SU-DHL-6 (cell line): Measurements from ENCODE around the gene NTRK3.

Source experiments
- H2AFZ ChIP-seq: fragments of 200-600 bp; sonication (generic); 2 replicates; pipeline ENCODE4 v1.6.1; 2014; ENCODE audit warnings: low read depth, mild to moderate bottlenecking, moderate library complexity, mixed read lengths, antibody characterized with exemption, low read length; ENCODE audit not compliant: severe bottlenecking
- H3F3A ChIP-seq: fragments of 200-600 bp; shearing (Covaris generic); 2 replicates; pipeline ENCODE4 v1.6.0; 2016; ENCODE audit warnings: antibody characterized with exemption, mild to moderate bottlenecking; ENCODE audit not compliant: insufficient read depth
- H3K27ac ChIP-seq: fragments of 200-600 bp; sonication (generic); 2 replicates; pipeline ENCODE4 v1.5.1; 2016; ENCODE audit warnings: low read depth, mild to moderate bottlenecking, low read length, moderate library complexity, mixed read lengths
- H3K27me3 ChIP-seq: fragments of 200-600 bp; sonication (generic), shearing (Covaris generic); 2 replicates; pipeline ENCODE4 v1.6.0; 2014; ENCODE audit warnings: mild to moderate bottlenecking, low read length
- H3K36me3 ChIP-seq: fragments of 200-600 bp; sonication (generic); 2 replicates; pipeline ENCODE4 v1.6.1; 2014; ENCODE audit warnings: mild to moderate bottlenecking, low read length, mixed read lengths
- H3K4me2 ChIP-seq: fragments of 300-600, 200-600 bp; shearing (Covaris generic), sonication (generic); 2 replicates; pipeline ENCODE4 v1.6.0; 2014; ENCODE audit warnings: low read length, low read depth, mild to moderate bottlenecking; ENCODE audit not compliant: poor library complexity, severe bottlenecking
- H3K4me3 ChIP-seq: fragments of 200-600 bp; sonication (generic); 2 replicates; pipeline ENCODE4 v1.5.1; 2014; ENCODE audit warnings: antibody characterized with exemption, low read length, mild to moderate bottlenecking, mixed read lengths; ENCODE audit not compliant: insufficient read depth, poor library complexity, severe bottlenecking
- H3K79me2 ChIP-seq: fragments of 200-600 bp; sonication (generic); 2 replicates; pipeline ENCODE4 v1.6.1; 2014; ENCODE audit warnings: mild to moderate bottlenecking, low read length, moderate library complexity; ENCODE audit not compliant: insufficient read depth
- H3K9ac ChIP-seq: fragments of 200-600 bp; sonication (generic); 2 replicates; pipeline ENCODE4 v1.7.0; 2014; ENCODE audit warnings: mild to moderate bottlenecking, low read length
- H3K9me2 ChIP-seq: fragments of 200-600 bp; sonication (generic); replicated peaks from 2 replicates; pipeline ENCODE4 v1.6.1; 2014; ENCODE audit warnings: low read length; ENCODE audit not compliant: insufficient read depth
- H3K9me3 ChIP-seq: fragments of 200-600 bp; sonication (generic); 2 replicates; pipeline ENCODE4 v1.6.1; 2014; ENCODE audit warnings: low read length, mixed read lengths; ENCODE audit not compliant: insufficient read depth
- H4K20me1 ChIP-seq: fragments of 200-600 bp; sonication (generic); 2 replicates; pipeline ENCODE4 v1.6.1; 2014; ENCODE audit warnings: low read depth, mild to moderate bottlenecking, antibody characterized with exemption, low read length, moderate library complexity, mixed read lengths
- CTCF ChIP-seq: fragments of 200-600 bp; sonication (generic); IDR thresholded peaks from one replicate; pipeline ENCODE4 v1.5.1; 2017; ENCODE audit warnings: antibody characterized with exemption, mild to moderate bottlenecking, low read length, moderate library complexity; ENCODE audit not compliant: insufficient read depth, poor library complexity, severe bottlenecking
- EZH2phosphoT487 ChIP-seq: fragments of 200-600 bp; sonication (generic), shearing (Covaris generic); conservative IDR thresholded peaks from 2 replicates; pipeline ENCODE4 v1.6.1; 2018; ENCODE audit warnings: mild to moderate bottlenecking, antibody characterized with exemption, low read length, moderate library complexity, mixed read lengths

Gene NTRK3

DNA sequence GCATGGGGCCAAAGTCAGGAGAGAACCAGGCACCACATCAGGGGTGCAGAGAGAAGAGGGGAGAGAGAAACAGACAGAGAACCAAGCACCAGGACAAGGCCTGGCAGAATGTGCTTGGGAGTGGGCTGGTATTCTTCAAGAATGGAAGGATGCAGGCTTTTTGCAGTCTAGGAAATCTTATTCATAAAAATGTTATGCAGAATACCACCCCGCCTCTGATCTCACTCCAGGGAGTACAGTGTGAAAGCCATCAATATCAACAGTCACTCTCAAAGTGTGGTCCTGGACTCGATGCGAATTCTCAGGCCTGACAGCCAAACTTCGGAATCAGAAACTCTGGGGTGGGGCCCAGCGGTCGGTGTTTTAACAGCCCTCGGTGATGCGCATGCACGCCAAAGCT is 16.9 kb downstream of the NTRK3 start:
- no peaks in the 10 kb centered on the region for H3K9me3 ChIP-seq
- TF ChIP-seq EZH2phosphoT487 (no peak), CTCF (no peak)
- H3K36me3 ChIP-seq: no peaks in the 10 kb centered on the region
- no peaks in the 10 kb centered on the region for H4K20me1 ChIP-seq
- no peaks in the 10 kb centered on the region for H3F3A ChIP-seq
- no peak overlapping the region for H3K4me2 ChIP-seq
- H3K79me2 ChIP-seq: no peaks in the 10 kb centered on the region
- no peaks in the 10 kb centered on the region for H3K9me2 ChIP-seq
- no peak overlapping the region for H2AFZ ChIP-seq
- H3K4me3 ChIP-seq: no peak overlapping the region
- H3K9ac ChIP-seq: no peak overlapping the region
- no peaks in the 10 kb centered on the region for H3K27me3 ChIP-seq
- no peak overlapping the region for H3K27ac ChIP-seq

DNA sequence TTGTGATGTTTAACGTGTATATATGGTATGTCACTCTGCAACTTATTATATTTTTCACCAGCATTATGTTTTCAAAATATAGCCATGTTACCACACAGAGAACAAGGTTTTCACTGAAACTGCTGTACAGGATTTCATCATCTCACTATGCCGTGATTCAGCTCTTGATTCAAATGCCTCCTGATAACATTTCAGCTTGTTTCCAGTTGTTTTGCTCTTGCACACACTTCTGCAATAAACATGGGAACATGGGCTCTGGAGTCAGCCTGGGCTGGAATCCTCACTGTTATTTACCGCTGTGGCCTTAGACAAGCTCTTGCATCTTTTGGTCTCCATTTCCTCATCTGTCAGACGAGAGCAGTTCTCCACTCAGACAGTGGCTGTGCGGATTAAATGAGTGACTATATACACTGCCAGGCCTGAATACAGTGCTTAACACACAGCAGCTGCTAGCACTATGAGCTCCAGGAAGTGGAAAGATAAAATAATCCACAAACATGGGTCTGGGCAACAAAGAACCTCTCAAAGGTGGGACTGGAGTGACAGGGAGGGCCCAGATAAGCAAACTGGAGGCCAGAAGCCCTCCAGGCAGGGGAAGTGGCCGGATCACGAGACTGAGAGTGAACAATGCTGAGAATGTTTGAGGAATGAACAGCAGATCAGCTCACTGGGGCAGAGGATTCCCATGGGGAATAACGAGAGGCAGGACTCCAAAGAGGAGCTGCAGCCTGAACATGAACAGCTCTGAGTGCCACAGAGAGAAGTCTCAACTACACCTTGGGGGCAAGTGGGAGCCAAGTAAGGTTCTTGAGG is 17.7 kb downstream of the NTRK3 start:
- Histone ChIP-seq H3K79me2 (no peaks in the 10 kb centered on the region), H2AFZ (no peak overlapping the region), H3K9me3 (no peaks in the 10 kb centered on the region), H3K9me2 (no peaks in the 10 kb centered on the region), H3K27me3 (no peaks in the 10 kb centered on the region), H3K9ac (no peak overlapping the region), H3K4me3 (no peak overlapping the region), H3F3A (no peaks in the 10 kb centered on the region), H4K20me1 (no peaks in the 10 kb centered on the region), H3K36me3 (no peaks in the 10 kb centered on the region), H3K27ac (no peak overlapping the region), H3K4me2 (no peak overlapping the region)
- no peak for TF ChIP-seq CTCF
- TF ChIP-seq EZH2phosphoT487: no peak

DNA sequence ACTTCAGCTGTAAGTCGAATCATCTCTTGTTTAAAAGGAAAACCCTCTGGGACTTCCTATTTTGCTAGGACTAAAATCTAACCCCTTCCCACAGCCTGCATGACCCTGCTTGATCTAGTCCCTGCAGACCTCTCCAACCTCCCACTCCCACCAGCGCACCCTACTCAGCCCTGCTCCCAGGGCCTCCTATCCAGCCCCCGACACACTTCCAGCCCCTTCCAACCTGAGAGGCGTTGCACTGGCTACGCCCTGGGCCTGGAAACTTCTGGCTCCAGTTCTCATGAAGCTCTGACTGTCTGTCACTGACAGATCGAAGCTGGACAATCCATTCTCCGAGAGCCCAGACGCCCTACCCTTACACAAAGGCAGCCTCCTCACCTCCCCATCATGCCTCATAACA is 21.8 kb downstream of the NTRK3 start:
- Histone ChIP-seq H3K27ac (no peak overlapping the region), H3K9me3 (no peaks in the 10 kb centered on the region), H3K9ac (no peak overlapping the region), H3K4me2 (no peak overlapping the region), H3K4me3 (no peak overlapping the region), H3K9me2 (no peaks in the 10 kb centered on the region), H3K27me3 (no peaks in the 10 kb centered on the region), H3F3A (no peaks in the 10 kb centered on the region), H2AFZ (no peak overlapping the region), H3K36me3 (no peaks in the 10 kb centered on the region), H4K20me1 (no peaks in the 10 kb centered on the region), H3K79me2 (no peaks in the 10 kb centered on the region)
- TF ChIP-seq EZH2phosphoT487 (no peak), CTCF (no peak)
